GM03348 (cell line): ENCODE data around the gene SKIDA1.

ENCODE experiments used
- DNase-seq: peaks from one replicate; pipeline ENCODE4 v3.0.0; 2012; ENCODE audit warnings: low spot score

SKIDA1 gene

GRCh38 chr10:21517134-21518031, 8.1 kb downstream of the SKIDA1 start:
- peak; percentile 77 for DNase-seq

GRCh38 chr10:21516242-21517131, 9.0 kb downstream of the SKIDA1 start:
- peak; percentile 72 for DNase-seq

GRCh38 chr10:21515361-21516241, 9.9 kb downstream of the SKIDA1 start:
- no peak for DNase-seq

GRCh38 chr10:21514818-21515351, 10.6 kb downstream of the SKIDA1 start:
- no peak for DNase-seq

- DNase-seq: no peak
Observed at GRCh38 chr10:21514129-21514817, 11.2 kb downstream of the SKIDA1 start.

GRCh38 chr10:21513405-21513788, 12.1 kb downstream of the SKIDA1 start:
- no peak for DNase-seq

GRCh38 chr10:21512573-21513404, 12.7 kb downstream of the SKIDA1 start:
- DNase-seq: no peak

- no peak for DNase-seq
Observed at GRCh38 chr10:21511946-21512572, 13.4 kb downstream of the SKIDA1 start.

GRCh38 chr10:21511095-21511570, 14.3 kb downstream of the SKIDA1 start:
- DNase-seq: no peak

GRCh38 chr10:21510241-21511094, 15.0 kb downstream of the SKIDA1 start:
- DNase-seq: no peak

- DNase-seq: no peak
Observed at GRCh38 chr10:21509341-21510240, 15.9 kb downstream of the SKIDA1 start.

- DNase-seq: no peak
Observed at GRCh38 chr10:21508706-21509331, 16.7 kb downstream of the SKIDA1 start.

GRCh38 chr10:21507150-21507549, 18.3 kb downstream of the SKIDA1 start:
- no peak for DNase-seq

GRCh38 chr10:21506351-21506750, 19.1 kb downstream of the SKIDA1 start:
- no peak for DNase-seq

- DNase-seq: no peak
Observed at GRCh38 chr10:21505711-21506278, 19.7 kb downstream of the SKIDA1 start.

GRCh38 chr10:21503542-21503941, 21.9 kb downstream of the SKIDA1 start:
- no peak for DNase-seq

- no peak for DNase-seq
Observed at GRCh38 chr10:21502348-21502740, 23.1 kb downstream of the SKIDA1 start.
